ENCODE results near the gene WFDC6. TPM values are rescaled to one million over a fixed set of nuclear protein-coding genes. Genes with fewer than 3 reads are reported as not detected.

Gene WFDC6
- total RNA-seq, 1 experiment from 2014 or later = not detected

DNA sequence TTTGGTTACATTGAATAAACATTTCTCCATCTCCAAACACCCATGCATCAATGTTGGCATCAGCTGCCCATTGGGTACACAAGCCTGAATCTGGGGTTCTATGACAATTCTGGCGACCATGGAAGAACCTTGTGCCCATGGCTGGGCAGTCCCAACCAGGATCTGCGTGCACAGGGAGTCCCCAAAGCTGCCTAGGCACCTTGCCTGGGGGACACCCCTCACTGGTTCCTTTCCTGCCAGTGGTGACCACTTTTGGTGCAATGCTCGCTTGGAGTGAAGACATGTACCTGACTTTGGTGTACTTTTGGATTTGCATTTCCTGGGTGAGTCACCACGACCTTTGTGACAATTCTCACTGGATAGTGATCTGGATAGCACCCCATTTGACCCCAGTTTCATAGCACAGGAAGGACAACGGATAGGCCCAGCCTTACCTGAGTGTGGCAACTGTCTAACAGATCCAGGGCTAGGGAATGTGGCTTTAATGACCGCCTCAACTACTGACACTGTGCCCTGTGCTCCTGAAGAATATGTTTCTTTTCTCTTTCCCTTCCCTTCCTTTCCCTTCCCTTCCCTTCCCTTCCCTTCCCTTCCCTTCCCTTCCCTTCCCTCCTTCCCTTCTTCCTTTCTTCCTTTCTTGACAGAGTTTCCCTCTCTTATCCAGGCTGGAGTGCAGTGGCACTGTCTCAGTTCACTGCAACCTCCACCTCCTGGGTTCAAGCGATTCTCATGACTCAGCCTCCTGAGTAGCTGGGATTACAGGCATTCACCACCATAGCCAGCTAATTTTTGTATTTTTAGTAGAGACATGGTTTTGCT is 31.0 kb downstream of the WFDC6 start:
- DNase-seq (ENCODE audit: low read depth, low spot score) (no peak), ATAC-seq (no peak)
- intact Hi-C loops (cut with micrococcal nuclease; ENCODE audit: unreplicated experiment) = no loop called here
- ChIA-PET CTCF (no interaction called here), POLR2A (no interaction called here)
- TF ChIP-seq, protein P1, sequence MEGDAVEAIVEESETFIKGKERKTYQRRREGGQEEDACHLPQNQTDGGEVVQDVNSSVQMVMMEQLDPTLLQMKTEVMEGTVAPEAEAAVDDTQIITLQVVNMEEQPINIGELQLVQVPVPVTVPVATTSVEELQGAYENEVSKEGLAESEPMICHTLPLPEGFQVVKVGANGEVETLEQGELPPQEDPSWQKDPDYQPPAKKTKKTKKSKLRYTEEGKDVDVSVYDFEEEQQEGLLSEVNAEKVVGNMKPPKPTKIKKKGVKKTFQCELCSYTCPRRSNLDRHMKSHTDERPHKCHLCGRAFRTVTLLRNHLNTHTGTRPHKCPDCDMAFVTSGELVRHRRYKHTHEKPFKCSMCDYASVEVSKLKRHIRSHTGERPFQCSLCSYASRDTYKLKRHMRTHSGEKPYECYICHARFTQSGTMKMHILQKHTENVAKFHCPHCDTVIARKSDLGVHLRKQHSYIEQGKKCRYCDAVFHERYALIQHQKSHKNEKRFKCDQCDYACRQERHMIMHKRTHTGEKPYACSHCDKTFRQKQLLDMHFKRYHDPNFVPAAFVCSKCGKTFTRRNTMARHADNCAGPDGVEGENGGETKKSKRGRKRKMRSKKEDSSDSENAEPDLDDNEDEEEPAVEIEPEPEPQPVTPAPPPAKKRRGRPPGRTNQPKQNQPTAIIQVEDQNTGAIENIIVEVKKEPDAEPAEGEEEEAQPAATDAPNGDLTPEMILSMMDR (IDR thresholded peaks at IDR 0.05) = no peak
- TF ChIP-seq POLR2AphosphoS5 (IDR thresholded peaks at IDR 0.05; ENCODE audit: low read depth, low read length) (no peak), SIN3A (IDR thresholded peaks at IDR 0.05; ENCODE audit: borderline replicate concordance, insufficient read depth, low read depth, low read length) (no peak), TCF7L2 (IDR thresholded peaks at IDR 0.05; ENCODE audit: low read depth, low read length) (no peak)
- TF ChIP-seq, protein P2, sequence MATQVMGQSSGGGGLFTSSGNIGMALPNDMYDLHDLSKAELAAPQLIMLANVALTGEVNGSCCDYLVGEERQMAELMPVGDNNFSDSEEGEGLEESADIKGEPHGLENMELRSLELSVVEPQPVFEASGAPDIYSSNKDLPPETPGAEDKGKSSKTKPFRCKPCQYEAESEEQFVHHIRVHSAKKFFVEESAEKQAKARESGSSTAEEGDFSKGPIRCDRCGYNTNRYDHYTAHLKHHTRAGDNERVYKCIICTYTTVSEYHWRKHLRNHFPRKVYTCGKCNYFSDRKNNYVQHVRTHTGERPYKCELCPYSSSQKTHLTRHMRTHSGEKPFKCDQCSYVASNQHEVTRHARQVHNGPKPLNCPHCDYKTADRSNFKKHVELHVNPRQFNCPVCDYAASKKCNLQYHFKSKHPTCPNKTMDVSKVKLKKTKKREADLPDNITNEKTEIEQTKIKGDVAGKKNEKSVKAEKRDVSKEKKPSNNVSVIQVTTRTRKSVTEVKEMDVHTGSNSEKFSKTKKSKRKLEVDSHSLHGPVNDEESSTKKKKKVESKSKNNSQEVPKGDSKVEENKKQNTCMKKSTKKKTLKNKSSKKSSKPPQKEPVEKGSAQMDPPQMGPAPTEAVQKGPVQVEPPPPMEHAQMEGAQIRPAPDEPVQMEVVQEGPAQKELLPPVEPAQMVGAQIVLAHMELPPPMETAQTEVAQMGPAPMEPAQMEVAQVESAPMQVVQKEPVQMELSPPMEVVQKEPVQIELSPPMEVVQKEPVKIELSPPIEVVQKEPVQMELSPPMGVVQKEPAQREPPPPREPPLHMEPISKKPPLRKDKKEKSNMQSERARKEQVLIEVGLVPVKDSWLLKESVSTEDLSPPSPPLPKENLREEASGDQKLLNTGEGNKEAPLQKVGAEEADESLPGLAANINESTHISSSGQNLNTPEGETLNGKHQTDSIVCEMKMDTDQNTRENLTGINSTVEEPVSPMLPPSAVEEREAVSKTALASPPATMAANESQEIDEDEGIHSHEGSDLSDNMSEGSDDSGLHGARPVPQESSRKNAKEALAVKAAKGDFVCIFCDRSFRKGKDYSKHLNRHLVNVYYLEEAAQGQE (IDR thresholded peaks at IDR 0.05; ENCODE audit: insufficient read depth in 1 of 2, low read depth in 2 of 2, low read length in 1 of 2) = no peak
- BruUV-seq (replicated peaks) = no TSS peak
- H3K36me3 ChIP-seq (ENCODE audit: control insufficient read depth, insufficient read depth, low read length) = no peaks in the 10 kb centered on the region
- no peak overlapping the region for H3K27ac ChIP-seq (ENCODE audit: low read length)
- H3K27me3 ChIP-seq (ENCODE audit: control insufficient read depth, insufficient read depth, low read length) = peaks cover 6% of the 10 kb centered on the region
- no peaks in the 10 kb centered on the region for H3K4me1 ChIP-seq (ENCODE audit: control insufficient read depth, insufficient read depth, low read length)
- no peaks in the 10 kb centered on the region for H3K9me3 ChIP-seq (ENCODE audit: control insufficient read depth, insufficient read depth, low read depth, low read length)
- no peak overlapping the region for H3K4me3 ChIP-seq (ENCODE audit: low read depth in 2 of 2, low read length in 2 of 2)
- in situ Hi-C loops (cut with HindIII; ENCODE audit: low pct_unique_long_range_greater_than_20kb, low sequenced_read_pairs) = no loop called here

DNA sequence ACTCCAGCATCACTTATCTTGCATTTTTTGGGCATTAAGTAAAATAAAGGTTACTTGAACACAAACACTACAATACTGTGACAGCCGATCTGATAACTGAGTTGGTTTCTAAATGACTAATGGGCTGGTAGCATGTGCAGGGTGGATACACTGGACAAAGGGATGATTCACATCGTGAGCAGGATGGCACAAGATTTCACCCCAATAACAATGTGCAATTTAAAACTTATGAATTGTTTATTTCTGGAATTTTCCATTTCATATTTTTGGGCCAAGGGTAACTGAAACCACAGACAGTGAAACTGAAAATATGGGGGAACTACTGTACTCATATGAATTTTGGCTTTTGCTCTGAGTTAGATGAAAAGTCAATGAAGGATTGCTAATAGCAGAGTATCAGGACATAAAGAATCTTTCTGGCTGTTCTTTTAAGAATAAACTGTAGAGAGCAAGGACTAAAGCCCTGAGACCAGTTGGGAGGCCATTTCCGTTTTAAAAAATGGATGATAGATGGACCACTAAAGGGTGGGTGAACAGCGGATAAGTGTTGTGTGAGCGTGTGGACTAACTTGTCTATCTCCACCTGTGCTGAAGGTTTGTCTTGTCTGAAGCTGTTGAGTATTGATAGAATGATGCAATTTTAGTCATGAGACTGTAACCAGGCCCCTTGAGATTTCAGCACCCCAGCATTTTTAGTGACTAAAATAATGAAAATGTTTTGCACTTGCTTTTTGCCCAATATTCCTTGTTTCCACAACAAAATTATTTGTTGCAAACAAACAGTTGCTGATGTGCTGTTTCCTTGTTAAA is 32.1 kb downstream of the WFDC6 start:
- no peaks in the 10 kb centered on the region for H3K36me3 ChIP-seq (ENCODE audit: control insufficient read depth, insufficient read depth, low read length)
- peaks cover 7% of the 10 kb centered on the region for H3K27me3 ChIP-seq (ENCODE audit: control insufficient read depth, insufficient read depth, low read length)
- TF ChIP-seq, protein P2 (IDR thresholded peaks at IDR 0.05; ENCODE audit: insufficient read depth in 1 of 2, low read depth in 2 of 2, low read length in 1 of 2) = no peak
- TF ChIP-seq POLR2AphosphoS5 (IDR thresholded peaks at IDR 0.05; ENCODE audit: low read depth, low read length) = no peak
- no peak for TF ChIP-seq TCF7L2 (IDR thresholded peaks at IDR 0.05; ENCODE audit: low read depth, low read length)
- TF ChIP-seq, protein P1 (IDR thresholded peaks at IDR 0.05) = no peak
- no peak for TF ChIP-seq SIN3A (IDR thresholded peaks at IDR 0.05; ENCODE audit: borderline replicate concordance, insufficient read depth, low read depth, low read length)
- in situ Hi-C loops (cut with HindIII; ENCODE audit: low pct_unique_long_range_greater_than_20kb, low sequenced_read_pairs) = no loop called here
- DNase-seq (ENCODE audit: low read depth, low spot score) (no peak), ATAC-seq (no peak)
- no peaks in the 10 kb centered on the region for H3K4me1 ChIP-seq (ENCODE audit: control insufficient read depth, insufficient read depth, low read length)
- CTCF ChIA-PET = no interaction called here
- no peak overlapping the region for H3K27ac ChIP-seq (ENCODE audit: low read length)
- H3K4me3 ChIP-seq (ENCODE audit: low read depth in 2 of 2, low read length in 2 of 2) = no peak overlapping the region
- POLR2A ChIA-PET = no interaction called here
- no peaks in the 10 kb centered on the region for H3K9me3 ChIP-seq (ENCODE audit: control insufficient read depth, insufficient read depth, low read depth, low read length)
- intact Hi-C loops (cut with micrococcal nuclease; ENCODE audit: unreplicated experiment) = no loop called here
- BruUV-seq (replicated peaks) = no TSS peak

Measured in Panc1 (cell line).